Fibroblast of peridontal ligament (primary cell): ENCODE data around the gene MELTF.

Experiments used
- DNase-seq: peaks from one replicate; pipeline ENCODE4 v3.0.0-alpha.2; 2010; ENCODE audit errors: extremely low read depth

Gene MELTF

GRCh38 chr3:196994056-196994455, 35.6 kb downstream of the MELTF start:
- DNase-seq: no peak

GRCh38 chr3:196992461-196993065, 37.1 kb downstream of the MELTF start:
- DNase-seq: no peak

- no peak for DNase-seq
These were observed 37.8 kb downstream of the MELTF start for GRCh38 chr3:196991581-196992460.

- DNase-seq: no peak
These were observed 39.0 kb downstream of the MELTF start for GRCh38 chr3:196990601-196991007.

- DNase-seq: no peak
These were observed 39.8 kb downstream of the MELTF start for GRCh38 chr3:196989721-196990262.

- no peak for DNase-seq
These were observed 41.2 kb downstream of the MELTF start for GRCh38 chr3:196988241-196989029.

GRCh38 chr3:196987022-196987421, 42.6 kb downstream of the MELTF start:
- no peak for DNase-seq

GRCh38 chr3:196985954-196986885, 43.4 kb downstream of the MELTF start:
- no peak for DNase-seq

GRCh38 chr3:196985298-196985697, 44.3 kb downstream of the MELTF start:
- DNase-seq: no peak

GRCh38 chr3:196983186-196983585, 46.4 kb downstream of the MELTF start:
- DNase-seq: no peak

- DNase-seq: no peak
These were observed 48.0 kb downstream of the MELTF start for GRCh38 chr3:196981657-196982056.

GRCh38 chr3:196979545-196979944, 50.1 kb downstream of the MELTF start:
- peak; percentile 78 for DNase-seq

GRCh38 chr3:196976941-196977340, 52.7 kb downstream of the MELTF start:
- DNase-seq: no peak

GRCh38 chr3:196975349-196975748, 54.3 kb downstream of the MELTF start:
- no peak for DNase-seq

- DNase-seq: no peak
These were observed 55.0 kb downstream of the MELTF start for GRCh38 chr3:196974661-196975060.

- no peak for DNase-seq
These were observed 58.4 kb downstream of the MELTF start for GRCh38 chr3:196971094-196971698.

GRCh38 chr3:196970547-196971093, 59.0 kb downstream of the MELTF start:
- DNase-seq: no peak

- peak; percentile 23 for DNase-seq
These were observed 59.7 kb downstream of the MELTF start for GRCh38 chr3:196969660-196970546.

GRCh38 chr3:196969134-196969659, 60.4 kb downstream of the MELTF start:
- no peak for DNase-seq
